ENCODE results near the gene SGCD.

The SGCD gene

DNA sequence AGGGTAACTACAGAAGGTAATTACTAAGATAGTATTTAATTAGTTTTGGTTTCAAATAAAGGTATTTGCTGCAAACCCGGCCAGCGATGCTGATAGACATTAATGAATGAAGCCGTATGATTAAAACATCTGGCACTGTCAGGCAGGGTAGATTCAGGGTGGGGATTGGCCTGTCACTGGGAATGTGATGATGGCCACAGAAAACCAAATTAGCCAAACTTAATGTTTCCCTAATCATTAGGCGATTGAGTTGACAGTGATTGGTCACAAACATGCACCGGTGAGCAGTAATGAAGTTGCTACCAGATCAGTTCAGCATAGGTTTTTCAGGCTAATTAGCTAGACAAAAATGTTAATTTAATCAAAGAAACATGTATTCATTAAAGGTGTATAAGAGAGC is 107.5 kb downstream of the SGCD start:
- no peaks in the 10 kb centered on the region for H3K79me2 ChIP-seq (ENCODE audit: insufficient read depth, low read length)
- H3K27me3 ChIP-seq (ENCODE audit: insufficient read depth, low read length, poor library complexity, severe bottlenecking), result no peaks in the 10 kb centered on the region
- no peaks in the 10 kb centered on the region for H3K36me3 ChIP-seq (ENCODE audit: insufficient read depth, low read length)
- H3K9me3 ChIP-seq (ENCODE audit: insufficient read depth, low read depth, low read length), result no peaks in the 10 kb centered on the region
- H3K9me2 ChIP-seq (replicated peaks; ENCODE audit: low read depth, low read length), result no peaks in the 10 kb centered on the region
- H2AFZ ChIP-seq (ENCODE audit: low read length), result no peak overlapping the region
- peaks cover 15% of the 10 kb centered on the region for H3K4me1 ChIP-seq (ENCODE audit: insufficient read depth, low read length, poor library complexity, severe bottlenecking)
- no peak overlapping the region for H3K4me2 ChIP-seq (ENCODE audit: low read depth, low read length, poor library complexity, severe bottlenecking)
- no peaks in the 10 kb centered on the region for H3F3A ChIP-seq (ENCODE audit: low read depth)
- H4K20me1 ChIP-seq (ENCODE audit: insufficient read depth, low read length, poor library complexity, severe bottlenecking), result no peaks in the 10 kb centered on the region
- no peak overlapping the region for H3K4me3 ChIP-seq (ENCODE audit: low read length, poor library complexity, severe bottlenecking)
- no peak overlapping the region for H3K9ac ChIP-seq (ENCODE audit: low read depth, low read length, poor library complexity, severe bottlenecking)
- TF ChIP-seq, protein P1, sequence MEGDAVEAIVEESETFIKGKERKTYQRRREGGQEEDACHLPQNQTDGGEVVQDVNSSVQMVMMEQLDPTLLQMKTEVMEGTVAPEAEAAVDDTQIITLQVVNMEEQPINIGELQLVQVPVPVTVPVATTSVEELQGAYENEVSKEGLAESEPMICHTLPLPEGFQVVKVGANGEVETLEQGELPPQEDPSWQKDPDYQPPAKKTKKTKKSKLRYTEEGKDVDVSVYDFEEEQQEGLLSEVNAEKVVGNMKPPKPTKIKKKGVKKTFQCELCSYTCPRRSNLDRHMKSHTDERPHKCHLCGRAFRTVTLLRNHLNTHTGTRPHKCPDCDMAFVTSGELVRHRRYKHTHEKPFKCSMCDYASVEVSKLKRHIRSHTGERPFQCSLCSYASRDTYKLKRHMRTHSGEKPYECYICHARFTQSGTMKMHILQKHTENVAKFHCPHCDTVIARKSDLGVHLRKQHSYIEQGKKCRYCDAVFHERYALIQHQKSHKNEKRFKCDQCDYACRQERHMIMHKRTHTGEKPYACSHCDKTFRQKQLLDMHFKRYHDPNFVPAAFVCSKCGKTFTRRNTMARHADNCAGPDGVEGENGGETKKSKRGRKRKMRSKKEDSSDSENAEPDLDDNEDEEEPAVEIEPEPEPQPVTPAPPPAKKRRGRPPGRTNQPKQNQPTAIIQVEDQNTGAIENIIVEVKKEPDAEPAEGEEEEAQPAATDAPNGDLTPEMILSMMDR (conservative IDR thresholded peaks at IDR 0.05; ENCODE audit: low read length), result no peak
- TF ChIP-seq EZH2phosphoT487 (IDR thresholded peaks at IDR 0.05; ENCODE audit: borderline replicate concordance), result no peak

DNA sequence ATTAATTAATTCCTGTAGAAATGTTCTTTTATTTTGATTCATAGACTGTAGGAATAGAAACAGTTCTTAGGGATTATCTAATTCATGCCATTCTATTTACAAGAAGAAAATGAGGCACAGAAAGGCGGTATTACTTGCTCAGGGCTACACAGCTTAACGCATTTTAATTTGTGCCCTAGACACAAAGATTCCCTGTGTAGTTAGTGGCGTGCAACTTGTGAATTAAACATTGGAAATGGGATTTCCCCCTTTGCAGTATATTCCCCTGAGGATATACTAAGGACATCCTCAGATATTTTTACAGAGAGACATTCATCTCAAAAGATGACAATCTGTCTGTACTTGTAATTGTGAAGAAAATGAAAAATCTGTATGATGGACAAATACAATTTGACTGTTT is 108.1 kb downstream of the SGCD start:
- Histone ChIP-seq H3K9me3 (ENCODE audit: insufficient read depth, low read depth, low read length) (no peaks in the 10 kb centered on the region), H3K36me3 (ENCODE audit: insufficient read depth, low read length) (no peaks in the 10 kb centered on the region), H3K9ac (ENCODE audit: low read depth, low read length, poor library complexity, severe bottlenecking) (no peak overlapping the region), H3K27me3 (ENCODE audit: insufficient read depth, low read length, poor library complexity, severe bottlenecking) (no peaks in the 10 kb centered on the region), H4K20me1 (ENCODE audit: insufficient read depth, low read length, poor library complexity, severe bottlenecking) (no peaks in the 10 kb centered on the region), H3K4me2 (ENCODE audit: low read depth, low read length, poor library complexity, severe bottlenecking) (no peak overlapping the region), H3F3A (ENCODE audit: low read depth) (no peaks in the 10 kb centered on the region), H2AFZ (ENCODE audit: low read length) (no peak overlapping the region), H3K4me1 (ENCODE audit: insufficient read depth, low read length, poor library complexity, severe bottlenecking) (peaks cover 15% of the 10 kb centered on the region), H3K4me3 (ENCODE audit: low read length, poor library complexity, severe bottlenecking) (no peak overlapping the region), H3K9me2 (replicated peaks; ENCODE audit: low read depth, low read length) (no peaks in the 10 kb centered on the region), H3K79me2 (ENCODE audit: insufficient read depth, low read length) (no peaks in the 10 kb centered on the region)
- TF ChIP-seq, protein P1 (conservative IDR thresholded peaks at IDR 0.05; ENCODE audit: low read length), result no peak
- no peak for TF ChIP-seq EZH2phosphoT487 (IDR thresholded peaks at IDR 0.05; ENCODE audit: borderline replicate concordance)

DNA sequence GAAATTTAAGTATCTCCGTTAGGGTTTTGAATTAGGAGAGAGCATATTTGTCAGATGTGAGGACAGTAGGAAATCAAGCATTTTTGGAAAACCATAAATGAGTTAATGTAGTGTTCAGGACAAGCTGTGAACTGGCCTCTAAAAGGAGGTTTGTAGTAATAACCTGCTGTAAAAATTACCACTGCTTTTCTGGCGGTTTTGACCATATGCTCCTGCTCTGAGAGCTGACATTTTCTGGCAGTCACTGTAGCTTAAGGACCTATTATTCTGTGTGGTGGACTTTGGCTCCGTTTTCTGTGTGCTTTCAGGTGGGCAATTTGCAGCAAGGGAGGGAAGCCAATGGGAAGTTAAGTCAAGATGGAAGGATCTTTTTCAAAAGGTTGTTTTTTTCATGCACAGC is 111.1 kb downstream of the SGCD start:
- Histone ChIP-seq H3K9me2 (replicated peaks; ENCODE audit: low read depth, low read length) (no peaks in the 10 kb centered on the region), H3K4me1 (ENCODE audit: insufficient read depth, low read length, poor library complexity, severe bottlenecking) (no peaks in the 10 kb centered on the region), H3K4me3 (ENCODE audit: low read length, poor library complexity, severe bottlenecking) (no peak overlapping the region), H3K79me2 (ENCODE audit: insufficient read depth, low read length) (no peaks in the 10 kb centered on the region), H2AFZ (ENCODE audit: low read length) (no peak overlapping the region), H3K9ac (ENCODE audit: low read depth, low read length, poor library complexity, severe bottlenecking) (no peak overlapping the region), H4K20me1 (ENCODE audit: insufficient read depth, low read length, poor library complexity, severe bottlenecking) (no peaks in the 10 kb centered on the region), H3K27me3 (ENCODE audit: insufficient read depth, low read length, poor library complexity, severe bottlenecking) (no peaks in the 10 kb centered on the region), H3K9me3 (ENCODE audit: insufficient read depth, low read depth, low read length) (no peaks in the 10 kb centered on the region), H3K36me3 (ENCODE audit: insufficient read depth, low read length) (no peaks in the 10 kb centered on the region), H3K4me2 (ENCODE audit: low read depth, low read length, poor library complexity, severe bottlenecking) (no peak overlapping the region), H3F3A (ENCODE audit: low read depth) (no peaks in the 10 kb centered on the region)
- no peak for TF ChIP-seq EZH2phosphoT487 (IDR thresholded peaks at IDR 0.05; ENCODE audit: borderline replicate concordance)
- TF ChIP-seq, protein P1 (conservative IDR thresholded peaks at IDR 0.05; ENCODE audit: low read length), result no peak

All from Loucy (cell line).